Stimulated activated CD8-positive, alpha-beta memory T cell treated with anti-CD3 and anti-CD28 coated beads, Interleukin-7, amount 100 ng/mL, for 24 hours (primary cell): Measurements from ENCODE around the gene TMEM138.
"Not testable (repeated sequence)": the region's sequence is repeated elsewhere in the genome, so short reads cannot be mapped to it uniquely, and the experiment has no call there.

Source experiments
- DNase-seq: peaks from one replicate; pipeline ENCODE4 v3.0.0-alpha.2; 2020; ENCODE audit warnings: low read depth

The TMEM138 gene

DNA sequence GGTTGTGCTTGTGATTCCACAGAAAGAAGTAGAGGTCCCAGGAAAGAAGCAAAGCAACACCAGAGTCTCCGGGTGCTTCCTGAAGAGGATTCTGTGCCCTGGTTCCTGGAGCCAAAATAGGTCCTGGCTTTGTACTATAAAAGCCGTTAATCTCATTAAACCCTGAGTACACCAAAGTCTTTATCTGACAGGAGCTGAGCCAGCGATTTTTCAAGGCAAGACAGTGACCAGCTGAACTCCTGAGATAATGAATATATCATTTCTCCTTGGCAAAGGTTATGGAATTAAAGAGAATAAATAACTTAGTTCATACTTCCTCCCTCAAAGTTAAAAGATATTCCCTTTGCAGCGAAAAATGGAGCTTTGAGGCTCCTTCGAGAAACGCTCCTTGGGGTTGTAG, 5.2 kb downstream of the TMEM138 start:
- no peak for DNase-seq

DNA sequence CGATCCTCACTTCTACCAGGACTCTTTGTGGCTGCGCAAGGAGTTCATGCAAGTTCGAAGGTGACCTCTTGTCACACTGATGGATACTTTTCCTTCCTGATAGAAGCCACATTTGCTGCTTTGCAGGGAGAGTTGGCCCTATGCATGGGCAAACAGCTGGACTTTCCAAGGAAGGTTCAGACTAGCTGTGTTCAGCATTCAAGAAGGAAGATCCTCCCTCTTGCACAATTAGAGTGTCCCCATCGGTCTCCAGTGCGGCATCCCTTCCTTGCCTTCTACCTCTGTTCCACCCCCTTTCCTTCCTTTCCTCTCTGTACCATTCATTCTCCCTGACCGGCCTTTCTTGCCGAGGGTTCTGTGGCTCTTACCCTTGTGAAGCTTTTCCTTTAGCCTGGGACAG, 6.5 kb downstream of the TMEM138 start:
- no peak for DNase-seq

DNA sequence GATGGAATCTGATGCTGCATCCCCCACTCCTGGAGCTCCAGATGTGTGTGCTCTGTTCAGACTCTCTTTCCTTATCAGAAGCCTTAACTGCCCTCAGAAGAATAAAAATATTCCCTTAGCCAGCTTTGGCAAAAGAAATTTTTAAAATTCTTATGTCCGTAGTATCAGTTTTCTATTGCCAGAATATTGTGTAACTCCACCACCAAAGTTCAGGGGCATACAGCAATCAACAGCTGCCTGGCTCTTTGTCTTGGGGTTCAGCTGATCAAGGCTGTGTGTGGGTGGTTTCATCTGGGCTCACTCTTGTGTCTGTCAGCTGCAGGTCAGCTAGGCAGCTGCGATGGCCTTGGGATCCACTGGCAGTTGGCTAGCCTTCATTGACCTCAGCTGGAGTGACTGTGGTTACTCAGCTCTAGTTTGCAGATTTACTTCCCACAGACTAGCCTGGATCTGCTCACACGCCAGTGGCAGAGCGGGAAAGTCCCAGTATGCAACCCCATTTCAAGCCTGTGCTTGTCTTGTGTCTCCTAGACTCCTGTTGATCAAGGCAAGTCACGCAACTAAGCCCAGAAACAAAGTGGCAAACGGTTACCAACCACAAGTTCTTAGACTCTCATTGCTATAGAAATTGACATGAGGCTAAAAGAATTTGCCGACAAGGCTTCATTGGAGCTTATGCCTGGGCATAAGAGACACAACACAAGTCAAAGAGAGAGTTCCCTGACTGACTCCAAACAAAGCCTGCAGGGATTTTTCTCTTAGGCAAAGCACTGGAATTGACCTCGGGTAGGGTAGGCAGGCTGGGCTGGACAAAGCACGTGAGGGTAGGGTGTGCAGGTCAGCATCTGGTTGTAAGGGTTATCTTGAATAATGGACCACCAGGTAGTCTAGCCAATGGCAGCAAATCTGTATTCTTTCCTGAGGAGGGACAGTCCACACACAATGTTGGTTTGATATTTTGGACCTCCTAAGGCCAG, 7.5 kb downstream of the TMEM138 start:
- DNase-seq = no peak

DNA sequence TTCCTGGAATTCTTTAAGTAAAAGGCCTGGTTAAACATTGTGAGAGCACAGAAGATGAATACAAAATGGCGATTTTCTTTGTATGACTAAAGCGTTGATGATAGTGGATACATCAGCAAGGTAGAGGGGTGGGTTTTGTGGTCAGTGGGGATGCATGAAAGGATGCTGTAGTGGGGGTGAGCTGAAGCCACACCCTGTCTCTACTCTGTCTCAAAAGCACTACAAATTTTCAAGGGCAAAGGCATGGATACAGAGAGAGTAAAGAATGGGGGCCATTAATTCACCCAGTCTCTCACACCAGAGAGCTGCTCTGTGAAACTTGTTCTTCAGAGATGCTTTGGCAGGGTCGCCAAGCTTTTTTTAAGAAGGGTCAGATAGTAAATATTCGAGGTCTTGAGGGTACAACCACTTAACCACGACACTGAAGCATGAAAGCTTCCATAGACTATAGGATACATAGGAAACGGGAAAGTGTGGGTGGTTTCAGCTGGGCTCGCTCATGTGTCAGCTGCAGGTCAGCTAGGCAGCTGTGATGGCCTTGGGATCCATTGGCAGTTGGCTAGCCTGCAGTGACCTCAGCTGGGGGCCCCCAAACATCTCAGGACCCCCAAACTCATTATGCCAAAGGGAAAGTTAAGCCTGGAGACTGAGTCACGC, 8.3 kb downstream of the TMEM138 start:
- no peak for DNase-seq

DNA sequence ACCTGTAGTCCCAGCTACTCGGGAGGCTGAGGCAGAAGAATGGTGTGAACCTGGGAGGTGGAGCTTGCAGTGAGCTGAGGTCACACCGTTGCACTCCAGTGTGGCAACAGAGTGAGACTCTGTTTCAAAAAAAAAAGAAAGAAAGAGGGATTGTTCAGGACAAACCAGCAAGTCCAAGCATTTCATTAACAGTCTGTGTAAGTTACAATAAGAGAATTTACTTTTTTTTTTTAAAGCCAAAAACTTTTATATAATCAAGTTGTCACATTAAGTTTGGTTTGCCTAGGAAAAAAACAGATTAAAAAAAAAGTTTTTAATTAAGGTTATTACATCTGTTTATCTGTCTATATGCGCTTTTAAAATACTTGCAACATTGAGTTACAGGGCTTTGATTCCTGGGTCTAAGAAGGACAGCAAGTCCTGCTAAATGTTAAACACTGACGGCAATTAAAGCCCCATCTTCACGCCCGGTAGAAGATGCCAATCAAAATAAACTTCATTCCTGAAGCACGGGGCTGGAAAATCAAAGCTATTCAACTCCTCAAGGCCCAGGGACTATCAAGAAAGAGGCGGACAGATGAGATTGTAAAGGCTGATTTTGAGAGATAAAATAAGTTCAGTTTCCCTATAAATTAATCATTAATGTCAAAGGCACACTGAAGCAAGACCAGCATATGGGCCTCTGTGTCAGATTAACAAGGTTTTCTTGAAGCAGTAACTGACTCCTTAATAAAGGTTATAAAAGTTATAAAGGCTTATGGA, 10.7 kb downstream of the TMEM138 start:
- DNase-seq = no peak

DNA sequence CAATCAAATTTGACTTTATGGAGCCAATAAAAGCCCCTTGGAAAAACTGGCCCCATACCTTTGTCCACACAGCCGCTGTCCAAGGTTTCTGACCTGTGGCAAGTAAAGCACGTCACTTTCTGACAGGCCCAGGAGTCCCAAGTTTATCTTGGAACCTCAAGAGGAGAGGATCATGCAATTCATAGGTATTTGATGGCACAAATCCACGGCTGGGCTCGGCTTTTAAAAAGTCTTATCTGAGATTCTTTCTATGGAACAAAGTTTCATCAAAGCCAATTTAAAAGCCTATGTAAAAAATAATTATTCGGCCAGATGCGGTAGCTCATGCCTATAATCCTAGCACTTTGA, 13.6 kb downstream of the TMEM138 start:
- DNase-seq = no peak

DNA sequence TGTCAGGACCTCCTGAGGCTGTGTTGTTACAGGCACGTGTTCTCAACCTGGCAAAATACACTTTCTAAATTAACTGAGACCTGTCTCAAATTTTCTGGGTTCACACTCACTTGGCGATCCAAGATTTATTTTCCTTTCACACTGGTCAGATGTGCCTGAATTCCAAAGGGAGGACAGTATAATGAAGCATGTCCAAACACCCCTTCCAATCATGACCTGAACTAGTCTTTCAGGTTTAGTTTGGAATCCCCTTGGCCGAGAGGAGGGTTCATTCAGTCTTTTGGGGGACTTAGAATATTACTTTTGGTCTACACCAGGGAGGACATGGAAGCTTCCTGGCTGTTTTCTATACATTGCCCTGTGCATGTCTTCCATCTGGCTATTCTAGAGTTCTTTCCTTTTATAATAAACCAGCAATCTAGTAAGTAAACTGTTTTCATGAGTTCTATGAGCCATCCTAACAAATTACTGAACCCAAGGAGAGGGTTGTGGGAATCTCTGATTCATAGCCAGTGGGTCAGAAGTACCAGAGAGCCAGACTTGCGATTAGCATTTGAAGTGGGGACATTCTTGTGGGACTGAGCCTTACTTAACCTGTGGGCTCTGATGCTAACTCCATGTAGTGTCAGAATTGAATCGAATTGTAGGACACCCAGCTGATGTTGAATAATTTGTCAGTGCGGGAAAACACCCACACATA, 15.4 kb downstream of the TMEM138 start:
- DNase-seq = no peak

DNA sequence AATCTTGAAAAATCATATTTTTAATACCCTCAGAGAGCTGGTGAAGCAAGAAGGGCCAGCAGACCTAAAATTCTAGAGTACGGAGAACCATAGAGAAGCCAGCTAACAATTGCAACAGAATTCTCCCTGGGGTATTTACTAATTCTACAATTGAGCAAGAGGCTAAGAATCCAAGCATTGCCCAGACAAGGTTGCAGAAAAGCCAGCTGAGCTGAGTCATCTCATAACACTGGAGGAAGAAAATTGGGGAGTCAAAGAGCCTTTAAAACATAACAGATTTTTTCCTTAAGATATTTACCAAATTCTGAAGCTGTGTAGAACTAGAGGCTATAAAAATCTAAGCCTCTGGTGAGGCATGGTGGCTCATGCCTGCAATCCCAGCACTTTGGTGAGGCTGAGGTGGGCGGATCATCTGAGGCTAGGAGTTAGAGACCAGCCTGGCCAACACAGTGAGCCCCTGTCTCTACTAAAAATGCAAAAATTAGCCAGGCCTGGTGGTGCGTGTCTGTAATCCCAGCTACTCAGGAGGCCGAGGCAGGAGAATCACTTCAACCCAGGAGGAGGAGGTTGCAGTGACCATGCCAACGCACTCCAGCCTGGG, 16.6 kb downstream of the TMEM138 start:
- no peak for DNase-seq

DNA sequence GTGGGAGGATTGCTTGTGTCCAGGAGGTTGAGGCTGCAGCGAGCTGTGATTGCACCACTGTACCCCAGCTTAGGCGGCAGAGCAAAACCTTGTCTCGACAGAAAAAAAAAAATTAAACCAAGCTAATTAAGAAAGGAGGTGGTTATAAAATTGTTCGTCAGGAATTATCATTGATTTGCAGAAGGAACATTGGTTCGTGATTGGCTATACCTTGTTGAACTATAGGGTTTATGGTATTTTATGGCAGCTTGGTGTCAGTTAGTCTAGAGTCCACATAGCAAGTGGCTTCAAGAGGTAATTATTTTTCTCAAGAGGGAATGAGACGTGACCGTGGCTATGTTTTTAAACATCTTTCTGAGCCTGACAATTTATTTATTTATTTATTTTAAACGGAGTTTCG, 18.7 kb downstream of the TMEM138 start:
- no peak for DNase-seq

DNA sequence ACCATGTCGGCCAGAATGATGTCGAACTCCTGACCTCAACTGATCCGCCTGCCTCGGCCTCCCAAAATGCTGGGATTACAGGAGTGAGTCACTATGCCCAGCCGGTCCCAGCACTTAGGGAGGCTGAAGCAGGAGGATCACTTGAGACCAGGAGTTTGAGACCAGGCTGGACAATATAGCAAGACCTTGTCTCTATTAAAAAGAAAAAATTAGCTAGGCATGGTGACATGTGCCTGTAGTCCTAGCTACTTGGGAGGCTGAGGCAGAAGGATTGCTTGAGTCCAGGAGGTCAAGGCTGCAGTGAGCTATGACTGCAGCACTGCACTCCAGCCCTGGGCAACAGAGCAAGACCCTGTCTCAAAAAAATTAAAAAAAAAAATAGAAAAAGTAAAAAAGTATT, 21.7 kb downstream of the TMEM138 start:
- not testable (repeated sequence) for DNase-seq

DNA sequence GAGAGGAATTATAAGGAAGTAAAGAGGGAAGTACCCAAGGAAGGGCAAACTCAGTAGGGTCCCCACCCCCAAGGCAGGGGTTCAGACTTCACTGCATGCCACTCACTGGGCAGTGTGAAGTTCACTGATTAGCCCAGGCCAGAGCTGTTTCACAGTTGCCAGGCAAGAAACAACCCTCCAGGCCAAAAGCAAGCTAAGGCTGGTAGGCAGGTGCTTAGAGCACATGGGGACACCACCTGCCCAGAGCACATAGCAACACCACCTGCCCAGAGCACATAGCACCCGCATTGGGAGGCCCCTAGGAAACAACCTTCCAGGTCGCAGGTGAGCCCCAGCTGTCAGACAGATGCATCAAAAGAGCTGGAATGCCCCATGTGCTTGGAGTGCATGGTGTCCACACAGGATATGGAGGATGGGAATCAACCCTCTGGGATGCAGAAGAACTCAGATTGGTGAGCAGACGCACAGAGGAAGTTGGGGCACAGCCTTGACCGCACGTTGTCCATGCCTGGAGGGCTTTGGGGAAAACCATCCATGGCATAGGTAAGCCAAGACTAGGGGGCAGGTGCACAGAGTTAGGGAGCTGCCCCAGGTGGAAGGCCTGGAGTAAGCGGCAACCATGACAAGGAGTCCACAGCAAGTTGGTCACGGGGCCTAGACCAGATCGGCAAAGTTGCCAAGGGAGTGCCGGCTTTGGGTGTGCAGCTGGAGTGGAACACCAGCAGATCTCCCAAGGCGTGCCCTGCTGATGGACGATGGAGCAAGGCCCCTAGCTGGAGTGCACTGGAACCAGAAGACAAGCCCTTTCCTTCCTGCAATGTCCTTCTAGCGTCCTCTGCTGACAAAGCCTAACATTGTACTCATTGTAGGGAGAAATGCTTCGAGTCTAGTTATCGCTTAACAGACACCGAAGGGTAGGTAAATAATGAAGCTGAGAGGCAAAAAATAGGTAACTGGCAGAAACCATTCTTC, 22.4 kb downstream of the TMEM138 start:
- no peak for DNase-seq

DNA sequence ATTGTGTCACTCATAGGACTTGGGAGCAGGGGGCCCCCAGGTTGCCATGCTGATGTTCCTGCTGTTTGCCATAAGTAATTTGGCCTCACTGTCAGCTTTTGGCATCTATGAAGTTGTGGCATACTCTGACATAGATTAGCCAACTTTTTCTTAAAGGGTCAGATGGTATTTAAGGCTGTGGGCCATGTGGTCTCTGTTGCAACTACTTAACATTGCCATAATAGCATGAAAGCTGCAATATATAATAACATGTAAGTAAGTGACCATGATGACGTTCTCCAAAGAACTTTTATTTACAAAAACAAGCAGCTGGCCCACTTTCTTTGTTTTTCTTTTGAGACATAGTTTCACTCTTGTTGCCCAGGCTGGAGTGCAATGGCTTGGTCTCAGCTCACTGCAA, 28.0 kb downstream of the TMEM138 start:
- no peak for DNase-seq

DNA sequence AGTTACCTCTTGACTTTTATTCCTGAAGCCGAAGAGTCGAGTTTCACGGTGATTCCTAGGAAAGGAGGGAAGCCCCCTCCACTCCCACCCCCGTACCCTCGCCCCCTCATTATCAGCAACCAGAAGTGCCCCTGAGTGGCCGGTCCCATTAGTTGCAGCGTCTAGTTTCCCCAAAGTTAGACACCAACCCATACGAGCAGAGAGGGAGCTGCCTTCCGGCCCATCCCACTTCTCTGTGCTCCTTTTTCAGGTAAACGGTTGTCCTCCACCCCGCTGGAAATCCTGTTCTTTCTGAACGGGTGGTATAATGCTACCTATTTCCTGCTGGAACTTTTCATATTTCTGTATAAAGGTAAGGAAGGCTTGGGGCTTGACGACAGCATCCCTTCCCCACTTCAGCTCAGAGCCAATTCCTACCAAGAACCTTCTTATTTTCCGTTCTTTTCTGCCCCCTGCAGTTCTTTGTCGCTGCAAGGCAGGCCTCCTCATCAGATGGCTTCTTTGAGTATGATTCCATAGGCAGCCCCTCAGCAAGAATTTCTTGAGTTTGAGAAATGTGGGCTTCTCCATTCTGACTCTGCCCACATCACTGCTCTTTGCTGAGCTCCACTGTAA, 30.9 kb downstream of the TMEM138 start:
- no peak for DNase-seq

DNA sequence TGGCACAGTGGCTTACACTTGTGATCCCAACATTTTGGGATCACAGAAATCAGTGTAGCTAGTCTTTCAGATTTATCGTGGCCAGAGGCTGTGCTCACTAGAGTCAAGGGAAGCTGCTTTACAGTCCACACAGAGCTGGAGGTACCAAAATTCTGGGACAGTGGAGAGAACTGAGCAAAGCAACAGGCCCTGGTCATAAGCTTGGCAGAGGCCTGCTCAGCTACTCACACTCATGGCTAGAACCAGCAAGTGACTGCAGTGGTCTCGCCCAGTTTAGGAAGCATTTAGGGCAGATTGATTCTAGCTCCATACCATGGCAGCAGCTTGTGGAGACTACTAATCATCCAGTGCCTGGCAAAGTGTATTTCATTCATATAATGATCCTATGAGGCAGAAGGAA, 39.0 kb downstream of the TMEM138 start:
- DNase-seq = no peak

DNA sequence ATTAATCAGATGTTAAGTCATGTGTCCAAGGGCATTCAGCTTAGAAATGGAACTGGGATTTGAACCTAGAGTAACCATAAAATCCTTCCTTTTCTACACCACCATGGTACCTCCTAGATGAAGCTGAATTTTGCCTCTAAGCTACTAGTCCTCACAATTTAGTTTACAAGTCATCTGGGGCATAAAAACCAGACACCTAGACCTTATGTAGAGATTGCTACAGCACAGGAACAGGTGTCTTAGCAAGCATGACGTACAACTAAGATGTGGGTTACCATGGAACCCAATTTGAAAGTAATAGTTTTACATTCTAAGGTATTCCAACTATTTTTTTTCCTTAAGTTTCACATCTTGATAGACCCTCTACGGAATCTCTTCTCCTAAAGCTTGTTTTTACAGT, 39.4 kb downstream of the TMEM138 start:
- DNase-seq = no peak

DNA sequence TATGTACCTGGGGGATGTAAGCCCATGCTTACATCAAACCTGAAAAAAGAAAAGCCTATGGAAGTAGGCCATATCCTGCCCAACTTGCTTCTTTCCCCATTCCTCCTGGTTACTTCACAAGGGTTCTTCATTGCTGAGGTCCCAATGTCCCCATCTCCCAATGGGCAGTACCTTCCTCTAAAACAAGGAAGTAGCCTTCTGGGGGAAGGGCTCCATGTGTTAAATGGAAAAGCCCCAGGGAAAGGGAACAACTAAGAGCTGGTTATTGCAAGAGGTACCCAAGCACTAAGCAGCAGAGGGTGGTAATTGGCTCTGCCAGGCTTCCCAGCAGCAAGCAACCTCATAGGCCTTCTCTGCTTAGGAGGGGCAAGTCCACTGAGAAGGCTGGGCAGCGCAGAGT, 41.5 kb downstream of the TMEM138 start:
- no peak for DNase-seq

DNA sequence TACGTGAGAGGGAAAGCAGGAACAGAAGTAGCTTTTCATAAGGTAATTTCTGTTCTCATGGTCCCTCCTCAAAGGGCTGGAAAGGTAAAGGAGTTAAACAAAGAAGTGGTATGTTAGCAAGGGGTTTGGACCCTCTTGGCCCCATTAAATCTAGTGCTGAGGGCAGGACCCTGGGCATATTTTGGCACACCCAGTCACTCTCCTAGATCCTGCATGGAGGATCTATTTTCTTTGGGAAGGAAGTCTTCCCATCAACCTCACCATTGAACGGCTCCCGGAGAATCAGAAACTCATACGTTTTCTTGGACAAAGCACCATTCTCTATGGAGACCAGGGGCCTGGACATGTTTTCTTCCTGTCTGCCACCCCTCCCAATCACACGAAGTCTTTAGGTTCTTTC, 41.9 kb downstream of the TMEM138 start:
- no peak for DNase-seq

DNA sequence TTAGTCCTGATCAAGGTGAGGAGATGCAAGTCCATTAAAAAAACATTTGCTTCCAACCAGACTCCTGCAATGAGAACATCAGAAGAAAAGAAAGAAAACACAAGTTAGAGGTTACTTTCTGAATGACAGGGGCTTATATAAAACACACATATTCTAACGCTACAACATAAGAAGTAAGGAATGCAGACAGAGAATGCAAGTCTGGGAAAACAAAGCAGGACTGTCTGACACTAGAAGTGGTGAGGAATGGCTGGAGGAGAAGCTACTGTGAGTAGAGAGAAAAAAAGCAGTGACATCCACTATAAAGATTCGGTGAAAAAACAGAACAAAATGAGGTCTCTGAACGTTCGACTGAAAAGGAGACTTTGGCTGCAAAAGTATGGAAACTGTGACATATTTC, 42.5 kb downstream of the TMEM138 start:
- no peak for DNase-seq

DNA sequence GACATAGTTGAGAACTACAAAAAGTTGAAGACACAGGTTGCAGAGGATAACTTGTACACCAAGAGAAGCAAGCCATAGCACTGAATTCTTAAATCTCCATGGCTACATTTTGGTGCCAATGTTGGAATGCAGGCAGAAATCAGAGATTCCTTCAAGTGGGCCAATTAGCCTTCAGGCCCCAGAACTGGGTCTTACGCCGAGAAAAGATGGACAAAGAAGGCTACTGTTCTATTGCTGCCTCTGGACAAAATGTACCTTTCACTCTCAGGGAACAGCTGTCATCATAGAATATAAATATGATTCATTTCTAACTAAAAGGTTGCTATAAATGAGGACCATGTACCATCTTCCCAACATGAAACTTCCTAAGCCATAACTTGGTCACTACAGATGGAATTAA, 43.9 kb downstream of the TMEM138 start:
- DNase-seq = no peak
